Activated CD8-positive, alpha-beta memory T cell treated with anti-CD3 and anti-CD28 coated beads for 1 hour (primary cell): Measurements from ENCODE around the gene ZNF317.
"Not testable (repeated sequence)": the region's sequence is repeated elsewhere in the genome, so short reads cannot be mapped to it uniquely, and the experiment has no call there.

ENCODE experiments used
- DNase-seq, 2 donors: peaks; one replicate each; pipeline ENCODE4 v3.0.0-alpha.2; 2020; ENCODE audit warnings: low read depth in 1 of 2; ENCODE audit errors: extremely low read depth in 1 of 2

Gene ZNF317

DNA sequence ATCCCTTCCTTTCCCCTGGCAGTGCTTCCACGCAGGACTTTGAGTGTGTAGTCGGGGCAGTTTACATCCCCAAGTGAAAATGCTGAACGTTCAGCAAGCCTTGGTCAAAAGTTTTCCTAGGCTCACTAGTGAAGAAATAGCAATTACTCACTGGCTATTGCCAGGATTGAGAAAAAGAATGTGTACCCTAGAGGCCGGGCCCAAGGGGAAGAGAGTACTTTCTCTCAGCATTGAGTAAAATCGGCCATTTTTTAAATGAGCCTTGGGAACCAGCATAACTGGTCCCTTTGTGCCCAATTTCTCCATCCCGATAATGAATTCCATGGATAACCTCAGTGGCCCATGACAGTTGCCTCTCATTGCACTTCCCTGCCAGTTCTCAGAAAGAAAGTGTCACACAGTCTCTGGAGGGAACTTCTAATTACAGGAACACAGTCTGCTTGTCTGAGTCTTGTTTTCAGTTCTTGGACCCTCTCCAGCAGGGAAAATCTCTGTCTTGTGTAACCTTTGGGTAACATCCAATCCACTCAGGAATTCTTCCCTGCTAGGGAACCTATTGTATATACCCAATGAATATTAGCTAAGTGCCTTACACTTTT, 31.3 kb downstream of the ZNF317 start:
- DNase-seq = no peak

DNA sequence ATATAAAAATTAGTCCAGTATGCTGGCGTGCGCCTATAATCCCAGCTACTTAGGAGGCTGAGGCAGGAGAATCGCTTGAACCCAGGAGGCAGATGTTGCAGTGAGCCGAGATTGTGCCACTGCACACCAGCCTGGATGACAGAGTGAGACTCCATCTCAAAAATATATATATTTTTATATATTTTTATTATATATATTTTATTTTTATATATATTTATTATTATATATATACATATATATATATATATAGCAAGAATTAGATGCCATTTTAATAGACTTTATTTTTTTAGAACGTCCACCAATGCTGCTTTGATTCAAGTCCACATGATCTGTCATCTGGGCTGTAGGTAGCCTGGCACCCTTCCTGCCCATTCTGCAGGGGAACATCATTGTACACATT, 35.1 kb downstream of the ZNF317 start:
- no peak for DNase-seq

DNA sequence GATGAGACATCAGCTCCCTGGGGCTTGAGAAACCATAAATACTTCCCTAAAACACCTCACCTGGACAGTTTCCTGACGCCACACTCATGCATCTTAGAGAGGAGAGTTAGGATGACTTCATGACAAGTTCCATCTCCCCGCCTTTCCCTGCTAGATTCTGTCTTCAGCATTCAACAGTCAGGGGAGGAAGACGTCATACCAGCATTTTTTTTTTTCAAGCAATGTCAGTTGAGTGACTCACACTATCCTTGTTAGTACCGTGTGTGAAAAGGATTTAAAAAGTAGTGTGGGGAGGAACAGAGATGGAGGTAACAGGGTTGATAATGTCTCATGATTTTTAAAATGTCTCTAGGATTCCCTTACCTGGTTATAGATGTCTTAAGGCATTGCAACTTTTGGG, 38.7 kb downstream of the ZNF317 start, which contains the start of gene OR7D2:
OR7D2 (plus strand) TSS at position 79 of the 400 bp plus-strand sequence. CDS start 6,803 bp downstream, outside the sequence.
- no peak for DNase-seq

DNA sequence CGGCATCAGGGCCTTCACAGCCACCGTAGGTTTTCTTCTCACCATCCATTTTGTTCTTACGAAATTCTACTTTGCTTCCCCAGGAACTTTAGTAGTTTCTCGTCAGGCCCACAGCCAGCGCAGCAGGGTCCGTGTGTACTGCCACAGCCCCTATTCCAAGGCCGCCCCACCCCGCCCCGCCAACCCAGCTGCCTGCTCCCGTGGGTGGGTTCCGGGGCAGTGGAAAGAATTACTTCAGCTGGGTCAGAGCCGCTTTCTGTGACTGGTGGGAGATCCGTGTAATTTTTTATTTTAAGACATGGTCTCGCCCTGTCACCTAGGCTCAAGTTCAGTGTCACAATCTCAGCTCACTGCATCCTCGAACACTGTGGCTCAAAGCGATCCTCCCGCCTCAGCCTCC, 42.8 kb downstream of the ZNF317 start:
- DNase-seq = no peak

DNA sequence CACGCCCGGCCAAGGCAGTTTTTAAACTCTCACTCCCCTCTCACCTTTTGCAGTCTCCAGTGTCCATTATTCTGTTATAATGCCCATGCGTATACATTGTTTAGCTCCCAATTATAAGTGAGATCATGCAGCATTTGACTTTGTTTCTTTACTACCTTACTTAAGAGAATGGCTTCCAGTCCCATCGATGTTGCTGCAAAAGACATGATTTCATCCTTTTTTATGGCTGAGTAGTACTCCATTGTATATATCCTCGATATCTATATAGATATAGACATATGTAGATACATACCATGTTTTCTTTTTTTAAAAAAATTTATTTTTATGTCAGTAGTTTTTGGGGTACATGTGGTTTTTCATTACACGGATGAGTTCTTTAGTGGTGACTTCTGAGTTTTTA, 47.0 kb downstream of the ZNF317 start:
- no peak for DNase-seq

DNA sequence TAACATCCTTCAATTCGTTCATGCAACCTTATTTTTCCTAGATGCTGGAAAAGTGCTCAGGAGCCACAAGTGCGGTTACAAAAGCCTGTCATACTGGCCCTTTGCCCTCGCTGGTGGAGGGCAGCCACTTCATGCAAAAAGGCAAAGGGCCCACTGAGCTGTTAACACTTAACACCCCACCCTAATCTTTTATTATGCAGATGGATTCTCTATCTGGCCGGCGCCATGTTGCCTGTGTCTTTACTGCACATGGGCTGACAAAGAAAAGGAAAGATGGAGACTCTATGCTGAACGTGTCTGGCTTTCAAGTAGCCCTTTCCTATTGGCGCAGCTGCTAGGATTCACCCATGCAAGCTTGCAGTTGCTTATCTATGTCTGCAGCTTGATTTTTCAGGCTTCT, 49.3 kb downstream of the ZNF317 start:
- DNase-seq = no peak

DNA sequence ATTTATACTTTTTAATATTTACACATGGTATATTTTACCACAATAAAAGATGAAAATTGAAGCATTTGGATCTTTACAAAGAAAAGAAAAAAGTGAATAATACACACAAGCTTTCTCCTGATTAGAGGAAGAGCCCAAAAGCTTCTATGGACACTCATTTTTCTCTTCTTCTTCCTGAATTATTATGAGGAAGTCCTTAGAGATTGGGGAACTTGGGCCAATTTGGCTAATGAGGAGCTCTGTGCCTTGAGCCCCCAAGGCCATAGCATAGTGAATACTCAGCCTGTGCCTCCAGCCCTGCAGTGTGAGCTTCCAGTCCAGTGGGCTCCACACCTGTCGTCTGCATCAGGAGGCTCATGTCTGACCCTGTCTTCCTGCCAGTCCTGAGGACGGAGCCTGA, 57.8 kb downstream of the ZNF317 start:
- not testable (repeated sequence) for DNase-seq

DNA sequence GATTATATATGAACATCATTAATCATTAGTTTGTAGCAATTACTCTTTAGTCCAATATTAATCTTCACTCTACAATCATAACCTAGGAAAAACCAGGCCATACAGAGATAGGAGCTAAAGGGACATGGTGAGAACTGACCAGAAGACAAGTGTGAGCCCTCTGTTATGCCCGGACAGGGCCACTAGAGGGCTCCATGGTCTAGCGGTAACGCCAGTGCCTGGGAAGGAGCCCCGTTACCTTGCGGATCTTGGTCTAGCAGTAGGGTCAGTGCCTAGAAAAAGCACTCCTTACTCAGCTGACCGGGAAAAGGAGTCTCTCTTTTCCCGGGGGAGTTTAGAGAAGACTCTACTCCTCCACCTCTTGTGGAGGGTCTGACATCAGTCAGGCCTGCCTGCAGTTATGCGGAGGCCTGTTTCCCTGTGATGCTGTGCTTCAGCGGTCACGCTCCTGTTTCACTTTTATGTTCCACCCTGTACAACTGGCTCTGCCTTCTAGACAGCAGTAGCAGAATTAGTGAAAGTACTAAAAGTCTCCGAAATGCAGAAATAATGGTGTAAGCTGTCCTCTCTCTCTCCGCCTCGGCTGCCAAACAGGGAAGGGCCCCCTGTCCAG, 65.4 kb downstream of the ZNF317 start:
- peak; percentile 21 to 53 for DNase-seq
